Fibroblast of lung (primary cell): ENCODE measurements around the gene RGS14. TPM values are rescaled to one million over a fixed set of nuclear protein-coding genes. Genes with fewer than 3 reads are reported as not detected.

Source experiments
- DNase-seq, 2 donors: peaks; one replicate each; pipeline versions ENCODE4 v3.0.0 to v3.0.0-alpha.2; 2010; ENCODE audit warnings: low read depth in 2 of 2
- H2AFZ ChIP-seq: 2 replicates; pipeline ENCODE4 v1.5.1; 2012; ENCODE audit warnings: low read length, control low read depth, inconsistent platforms
- H3K27ac ChIP-seq: 2 replicates; pipeline ENCODE4 v1.5.1; 2011; ENCODE audit warnings: low read length, control low read depth; ENCODE audit not compliant: insufficient read depth
- H3K27me3 ChIP-seq: 2 replicates; pipeline ENCODE4 v1.5.1; 2011; ENCODE audit warnings: mild to moderate bottlenecking, low read length; ENCODE audit not compliant: control insufficient read depth, insufficient read depth
- H3K36me3 ChIP-seq: 2 replicates; pipeline ENCODE4 v1.5.1; 2011; ENCODE audit warnings: low read length; ENCODE audit not compliant: control insufficient read depth, insufficient read depth
- H3K4me1 ChIP-seq: 2 replicates; pipeline ENCODE4 v1.5.1; 2011; ENCODE audit warnings: low read length; ENCODE audit not compliant: control insufficient read depth, insufficient read depth; ENCODE audit errors: extremely low read depth
- H3K4me2 ChIP-seq: 2 replicates; pipeline ENCODE4 v1.5.1; 2011; ENCODE audit warnings: low read length, control low read depth; ENCODE audit not compliant: insufficient read depth; ENCODE audit errors: extremely low read depth
- H3K4me3 ChIP-seq, 4 experiments: fragments of 200-600 bp in 1 of 4; sonication (generic) in 1 of 4; replicated peaks in 1 of 4; 2 replicates each; pipeline ENCODE4 v1.5.1; 2011 to 2016; ENCODE audit warnings: low read length in 4 of 4, low read depth in 3 of 4, mild to moderate bottlenecking in 3 of 4, control low read depth in 2 of 4, inconsistent platforms in 1 of 4, mixed read lengths in 1 of 4; ENCODE audit not compliant: insufficient read depth in 1 of 4; ENCODE audit errors: control extremely low read depth in 1 of 4
- H3K79me2 ChIP-seq: 2 replicates; pipeline ENCODE4 v1.5.1; 2012; ENCODE audit warnings: mild to moderate bottlenecking, low read length, inconsistent platforms; ENCODE audit not compliant: control insufficient read depth, insufficient read depth
- H3K9ac ChIP-seq: 2 replicates; pipeline ENCODE4 v1.5.1; 2011; ENCODE audit warnings: mild to moderate bottlenecking, low read length, control low read depth; ENCODE audit not compliant: insufficient read depth
- H3K9me3 ChIP-seq: 2 replicates; pipeline ENCODE4 v1.5.1; 2012; ENCODE audit warnings: low read depth, low read length; ENCODE audit not compliant: control insufficient read depth, insufficient read depth
- H4K20me1 ChIP-seq: 2 replicates; pipeline ENCODE4 v1.5.1; 2011; ENCODE audit warnings: low read length; ENCODE audit not compliant: control insufficient read depth, insufficient read depth; ENCODE audit errors: extremely low read depth
- EZH2 ChIP-seq: IDR thresholded peaks from 2 replicates; pipeline ENCODE4 v1.5.1; 2012; ENCODE audit warnings: low read length, control low read depth, mild to moderate bottlenecking; ENCODE audit errors: missing control alignments
- polyA plus RNA-seq, 2 donors: library from polyadenylated mRNA; depleted of rRNA in 1 of 2; stranded (reverse) in 1 of 2; unstranded in 1 of 2; fragments of >200 nt; gene quantifications; 2 replicates each; pipeline ENCODE4 v1.2.1, GENCODE V29; 2011 to 2012; ENCODE audit warnings: missing spikeins in 1 of 2
- total RNA-seq: library from RNA; depleted of rRNA; stranded (reverse); fragments of >200 nt; gene quantifications from 2 replicates; pipeline ENCODE4 v1.2.1, GENCODE V29; 2014
- TF ChIP-seq, protein P1 (sequence below), 2 donors: IDR thresholded peaks in 1 of 2; conservative IDR thresholded peaks in 1 of 2; 1 replicate in 1 of 2; 2 replicates in 1 of 2; pipeline ENCODE4 v1.5.1; 2011 to 2012; ENCODE audit warnings: low read length in 2 of 2, control low read depth in 1 of 2, inconsistent platforms in 1 of 2, low read depth in 1 of 2, mild to moderate bottlenecking in 1 of 2

Gene RGS14
- total and polyA plus RNA-seq, 2 donors (not counting 1 experiment from before 2014, with no cell fraction given): 2.5 to 4.1 TPM

DNA sequence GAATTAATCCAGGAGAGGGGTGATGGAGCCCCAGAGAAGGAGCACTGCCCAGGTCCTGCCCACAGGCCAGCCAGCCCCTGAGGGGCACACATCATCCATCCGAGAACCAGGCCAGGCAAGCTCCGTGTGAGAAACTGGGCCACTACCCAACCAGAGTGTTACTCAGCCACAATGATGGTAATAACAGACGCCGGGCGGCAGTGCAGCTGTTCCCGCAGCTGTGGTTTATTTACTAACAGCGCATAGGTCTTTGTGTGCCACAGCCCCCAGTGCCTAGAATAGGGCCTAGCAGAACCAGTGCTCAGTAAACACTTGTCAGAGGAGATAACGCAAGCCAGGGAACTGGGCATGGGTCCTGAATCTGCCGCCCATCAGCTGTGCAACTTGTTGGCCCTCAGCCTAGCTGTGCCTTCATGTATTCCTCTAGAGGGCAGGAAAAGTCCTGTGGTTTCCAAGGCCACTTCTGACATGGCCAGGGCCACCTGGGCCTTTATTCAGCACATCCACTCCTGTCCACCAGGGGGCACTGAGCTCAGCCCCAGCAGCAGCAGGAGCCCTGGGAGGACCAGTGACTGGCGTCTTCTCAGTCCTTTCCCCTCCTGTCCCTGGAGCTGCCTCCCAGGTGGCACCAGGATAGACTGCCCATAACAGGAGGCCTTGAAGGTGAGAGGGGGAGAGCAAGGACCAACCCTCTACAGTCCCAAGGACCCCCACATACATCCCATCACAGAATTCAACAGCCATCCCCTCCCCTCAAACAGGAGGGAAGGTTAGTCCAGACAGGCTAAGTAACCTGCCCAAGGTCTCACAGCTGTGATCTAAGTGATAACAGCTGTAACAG lies 48.2 kb upstream of the RGS14 start:
- TF ChIP-seq EZH2: no peak
- TF ChIP-seq, protein P1, sequence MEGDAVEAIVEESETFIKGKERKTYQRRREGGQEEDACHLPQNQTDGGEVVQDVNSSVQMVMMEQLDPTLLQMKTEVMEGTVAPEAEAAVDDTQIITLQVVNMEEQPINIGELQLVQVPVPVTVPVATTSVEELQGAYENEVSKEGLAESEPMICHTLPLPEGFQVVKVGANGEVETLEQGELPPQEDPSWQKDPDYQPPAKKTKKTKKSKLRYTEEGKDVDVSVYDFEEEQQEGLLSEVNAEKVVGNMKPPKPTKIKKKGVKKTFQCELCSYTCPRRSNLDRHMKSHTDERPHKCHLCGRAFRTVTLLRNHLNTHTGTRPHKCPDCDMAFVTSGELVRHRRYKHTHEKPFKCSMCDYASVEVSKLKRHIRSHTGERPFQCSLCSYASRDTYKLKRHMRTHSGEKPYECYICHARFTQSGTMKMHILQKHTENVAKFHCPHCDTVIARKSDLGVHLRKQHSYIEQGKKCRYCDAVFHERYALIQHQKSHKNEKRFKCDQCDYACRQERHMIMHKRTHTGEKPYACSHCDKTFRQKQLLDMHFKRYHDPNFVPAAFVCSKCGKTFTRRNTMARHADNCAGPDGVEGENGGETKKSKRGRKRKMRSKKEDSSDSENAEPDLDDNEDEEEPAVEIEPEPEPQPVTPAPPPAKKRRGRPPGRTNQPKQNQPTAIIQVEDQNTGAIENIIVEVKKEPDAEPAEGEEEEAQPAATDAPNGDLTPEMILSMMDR (conservative IDR thresholded peaks at IDR 0.05 in 1 of 2, IDR thresholded peaks at IDR 0.05 in 1 of 2; ENCODE audit: low read depth in 1 of 2, low read length in 2 of 2): peak; percentile 69 to 88
- Histone ChIP-seq H3K9me3 (no peaks in the 10 kb centered on the region), H3K4me3 (no peak overlapping the region), H3K36me3 (peaks cover 23% of the 10 kb centered on the region), H3K27me3 (no peaks in the 10 kb centered on the region), H2AFZ (no peak overlapping the region), H4K20me1 (no peaks in the 10 kb centered on the region), H3K79me2 (peaks cover 34% of the 10 kb centered on the region), H3K4me1 (peaks cover 17% of the 10 kb centered on the region), H3K9ac (no peak overlapping the region), H3K4me2 (no peak overlapping the region), H3K27ac (peak overlapping the region; percentile 17)
- peak; percentile 58 to 83 for DNase-seq

GRCh38 chr5:177310332-177310731 lies 47.4 kb upstream of the RGS14 start:
- Histone ChIP-seq H3K9me3 (no peaks in the 10 kb centered on the region), H3K4me3 (peak overlapping the region in 3 of 4 experiments; percentile 20 to 68 (median 43)), H3K79me2 (peaks cover 28% of the 10 kb centered on the region), H2AFZ (no peak overlapping the region), H3K9ac (no peak overlapping the region), H3K27ac (no peak overlapping the region), H4K20me1 (no peaks in the 10 kb centered on the region), H3K4me1 (peaks cover 14% of the 10 kb centered on the region), H3K27me3 (no peaks in the 10 kb centered on the region), H3K36me3 (peaks cover 20% of the 10 kb centered on the region), H3K4me2 (peak overlapping the region; percentile 61)
- TF ChIP-seq, protein P1 (conservative IDR thresholded peaks at IDR 0.05 in 1 of 2, IDR thresholded peaks at IDR 0.05 in 1 of 2; ENCODE audit: low read depth in 1 of 2, low read length in 2 of 2): no peak
- TF ChIP-seq EZH2: no peak
- DNase-seq: no peak

DNA sequence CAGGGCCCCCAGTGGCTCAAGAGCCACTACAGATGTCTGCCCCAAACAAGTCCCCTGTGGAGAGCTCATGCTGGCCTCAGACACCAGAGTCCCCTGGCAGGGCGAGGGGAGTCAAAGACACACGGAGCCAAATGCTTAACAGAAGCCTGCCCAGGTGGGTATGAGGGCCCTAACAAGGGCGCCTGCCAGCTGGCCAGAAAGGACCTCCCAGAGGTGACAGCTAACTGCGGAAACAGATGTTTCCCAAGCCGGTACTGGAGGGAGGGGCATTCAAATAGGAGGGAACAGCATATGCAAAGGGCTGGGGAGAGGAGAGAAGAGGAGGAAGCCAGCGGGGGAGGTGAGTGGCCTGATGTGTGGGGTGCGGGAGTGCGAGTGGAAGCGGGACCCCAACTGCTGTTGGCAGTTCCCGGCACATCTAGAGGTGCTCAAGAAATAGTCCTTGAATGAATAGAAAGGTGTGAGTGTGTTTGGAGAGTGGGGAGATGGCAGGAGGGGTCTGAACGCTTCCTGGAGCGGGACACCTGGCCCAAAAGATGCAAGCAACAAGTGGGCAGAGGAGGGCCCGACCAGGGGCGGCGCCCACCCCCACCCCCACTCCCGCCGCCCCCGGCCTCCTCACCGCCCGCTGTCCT lies 46.9 kb upstream of the RGS14 start:
- H3K79me2 ChIP-seq: peaks cover 22% of the 10 kb centered on the region
- no peak for TF ChIP-seq EZH2
- TF ChIP-seq, protein P1 (conservative IDR thresholded peaks at IDR 0.05 in 1 of 2, IDR thresholded peaks at IDR 0.05 in 1 of 2; ENCODE audit: low read depth in 1 of 2, low read length in 2 of 2): no peak
- no peaks in the 10 kb centered on the region for H3K27me3 ChIP-seq
- H3K27ac ChIP-seq: no peak overlapping the region
- no peaks in the 10 kb centered on the region for H4K20me1 ChIP-seq
- DNase-seq: no peak
- no peak overlapping the region for H3K9ac ChIP-seq
- peaks cover 14% of the 10 kb centered on the region for H3K4me1 ChIP-seq
- H3K36me3 ChIP-seq: peaks cover 16% of the 10 kb centered on the region
- no peak overlapping the region for H2AFZ ChIP-seq
- H3K4me2 ChIP-seq: peak overlapping the region; percentile 96
- H3K9me3 ChIP-seq: no peaks in the 10 kb centered on the region
- peak overlapping the region; percentile 20 to 68 (median 42) for H3K4me3 ChIP-seq
